HEK293 (cell line): ENCODE results near the gene GRK2.

Experiments
- AEBP2 ChIP-seq: fragments of 450-650 bp; formaldehyde crosslinking; IDR thresholded peaks from 2 replicates; pipeline ENCODE4 v1.5.1; 2016; ENCODE audit warnings: missing biosample characterization, missing genetic modification characterization, borderline replicate concordance
- ATF2 ChIP-seq: fragments of 450-650 bp; formaldehyde crosslinking; IDR thresholded peaks from 2 replicates; pipeline ENCODE4 v1.5.1; 2016; ENCODE audit warnings: missing biosample characterization, missing genetic modification characterization, low read depth
- BCL11A ChIP-seq: fragments of 450-650 bp; formaldehyde crosslinking; IDR thresholded peaks from 2 replicates; pipeline ENCODE4 v1.5.1; 2016; ENCODE audit warnings: low read depth, missing biosample characterization, missing genetic modification characterization
- BCL11B ChIP-seq: fragments of 450-650 bp; formaldehyde crosslinking; IDR thresholded peaks from 2 replicates; pipeline ENCODE4 v1.5.1; 2016; ENCODE audit warnings: low read depth, missing biosample characterization, missing genetic modification characterization
- HOXD13 ChIP-seq: sonication (generic); formaldehyde crosslinking; IDR thresholded peaks from 2 replicates; pipeline ENCODE4 v1.8.0; 2022; ENCODE audit warnings: missing genetic modification reagents, borderline replicate concordance
- KLF9 ChIP-seq: fragments of 450-650 bp; formaldehyde crosslinking; IDR thresholded peaks from 2 replicates; pipeline ENCODE4 v1.5.1; 2016; ENCODE audit warnings: missing biosample characterization, missing genetic modification characterization, low read depth
- SP7 ChIP-seq: fragments of 450-650 bp; formaldehyde crosslinking; IDR thresholded peaks from 2 replicates; pipeline ENCODE4 v1.5.1; 2016; ENCODE audit warnings: missing biosample characterization, missing genetic modification characterization
- ZBTB1 ChIP-seq: fragments of 450-650 bp; formaldehyde crosslinking; IDR thresholded peaks from 2 replicates; pipeline ENCODE4 v1.5.1; 2016; ENCODE audit warnings: missing biosample characterization, missing genetic modification characterization
- ZBTB20 ChIP-seq: fragments of 450-650 bp; formaldehyde crosslinking; IDR thresholded peaks from 2 replicates; pipeline ENCODE4 v1.5.1; 2016; ENCODE audit warnings: missing biosample characterization, missing genetic modification characterization
- ZBTB8A ChIP-seq: fragments of 450-650 bp; formaldehyde crosslinking; IDR thresholded peaks from 2 replicates; pipeline ENCODE4 v1.5.1; 2016; ENCODE audit warnings: missing biosample characterization, missing genetic modification characterization
- ZFHX2 ChIP-seq: fragments of 450-650 bp; formaldehyde crosslinking; conservative IDR thresholded peaks from 2 replicates; pipeline ENCODE4 v1.5.1; 2016; ENCODE audit warnings: missing biosample characterization, missing genetic modification characterization
- ZFP41 ChIP-seq: fragments of 450-650 bp; formaldehyde crosslinking; IDR thresholded peaks from 2 replicates; pipeline ENCODE4 v1.5.1; 2016; ENCODE audit warnings: missing biosample characterization, missing genetic modification characterization, borderline replicate concordance
- ZNF112 ChIP-seq: fragments of 450-650 bp; formaldehyde crosslinking; IDR thresholded peaks from 2 replicates; pipeline ENCODE4 v1.5.0; 2017; ENCODE audit warnings: missing biosample characterization, missing genetic modification characterization
- ZNF146 ChIP-seq: fragments of 450-650 bp; formaldehyde crosslinking; IDR thresholded peaks from 2 replicates; pipeline ENCODE4 v1.5.1; 2016; ENCODE audit warnings: missing biosample characterization, missing genetic modification characterization
- ZNF157 ChIP-seq: fragments of 450-650 bp; formaldehyde crosslinking; IDR thresholded peaks from 2 replicates; pipeline ENCODE4 v1.5.1; 2016; ENCODE audit warnings: missing biosample characterization, missing genetic modification characterization
- ZNF202 ChIP-seq: fragments of 450-650 bp; formaldehyde crosslinking; IDR thresholded peaks from 2 replicates; pipeline ENCODE4 v1.5.1; 2016; ENCODE audit warnings: missing biosample characterization, missing genetic modification characterization, borderline replicate concordance
- ZNF248 ChIP-seq: fragments of 450-650 bp; formaldehyde crosslinking; IDR thresholded peaks from 2 replicates; pipeline ENCODE4 v1.5.1; 2017; ENCODE audit warnings: missing biosample characterization, missing genetic modification characterization
- ZNF266 ChIP-seq: fragments of 450-650 bp; formaldehyde crosslinking; IDR thresholded peaks from 2 replicates; pipeline ENCODE4 v1.5.1; 2016; ENCODE audit warnings: missing biosample characterization, missing genetic modification characterization, low read depth
- ZNF366 ChIP-seq: fragments of 450-650 bp; formaldehyde crosslinking; conservative IDR thresholded peaks from 2 replicates; pipeline ENCODE4 v1.5.1; 2016; ENCODE audit warnings: missing biosample characterization, missing genetic modification characterization
- ZNF394 ChIP-seq: fragments of 450-650 bp; formaldehyde crosslinking; IDR thresholded peaks from 2 replicates; pipeline ENCODE4 v1.5.1; 2016; ENCODE audit warnings: missing biosample characterization, missing genetic modification characterization, mild to moderate bottlenecking, moderate library complexity, borderline replicate concordance
- ZNF473 ChIP-seq: fragments of 450-650 bp; formaldehyde crosslinking; IDR thresholded peaks from 2 replicates; pipeline ENCODE4 v1.5.1; 2017; ENCODE audit warnings: missing biosample characterization, missing genetic modification characterization
- ZNF48 ChIP-seq: fragments of 450-650 bp; formaldehyde crosslinking; IDR thresholded peaks from 2 replicates; pipeline ENCODE4 v1.5.1; 2016; ENCODE audit warnings: missing biosample characterization, missing genetic modification characterization
- ZNF514 ChIP-seq: fragments of 450-650 bp; formaldehyde crosslinking; IDR thresholded peaks from 2 replicates; pipeline ENCODE4 v1.5.1; 2016; ENCODE audit warnings: missing biosample characterization, missing genetic modification characterization
- ZNF548 ChIP-seq: fragments of 450-650 bp; formaldehyde crosslinking; IDR thresholded peaks from 2 replicates; pipeline ENCODE4 v1.5.1; 2016; ENCODE audit warnings: missing biosample characterization, missing genetic modification characterization
- ZNF549 ChIP-seq: fragments of 450-650 bp; IDR thresholded peaks from 2 replicates; pipeline ENCODE4 v1.5.1; 2018; ENCODE audit warnings: missing biosample characterization, missing genetic modification characterization, mild to moderate bottlenecking, inconsistent platforms, moderate library complexity
- ZNF558 ChIP-seq: fragments of 450-650 bp; formaldehyde crosslinking; IDR thresholded peaks from 2 replicates; pipeline ENCODE4 v1.5.1; 2016; ENCODE audit warnings: missing biosample characterization, missing genetic modification characterization
- ZNF560 ChIP-seq: fragments of 450-650 bp; formaldehyde crosslinking; IDR thresholded peaks from 2 replicates; pipeline ENCODE4 v1.5.1; 2017; ENCODE audit warnings: missing biosample characterization, missing genetic modification characterization, borderline replicate concordance
- ZNF571 ChIP-seq: fragments of 450-650 bp; formaldehyde crosslinking; IDR thresholded peaks from 2 replicates; pipeline ENCODE4 v1.5.0; 2017; ENCODE audit warnings: missing biosample characterization, missing genetic modification characterization
- ZNF600 ChIP-seq: fragments of 450-650 bp; formaldehyde crosslinking; IDR thresholded peaks from 2 replicates; pipeline ENCODE4 v1.5.1; 2016; ENCODE audit warnings: missing biosample characterization, missing genetic modification characterization
- ZNF654 ChIP-seq: fragments of 450-650 bp; formaldehyde crosslinking; IDR thresholded peaks from 2 replicates; pipeline ENCODE4 v1.5.1; 2016; ENCODE audit warnings: low read depth, missing biosample characterization, missing genetic modification characterization
- ZNF701 ChIP-seq: fragments of 450-650 bp; formaldehyde crosslinking; IDR thresholded peaks from 2 replicates; pipeline ENCODE4 v1.5.1; 2016; ENCODE audit warnings: missing biosample characterization, missing genetic modification characterization
- ZNF777 ChIP-seq: fragments of 450-650 bp; formaldehyde crosslinking; IDR thresholded peaks from 2 replicates; pipeline ENCODE4 v1.5.1; 2017; ENCODE audit warnings: missing biosample characterization, missing genetic modification characterization, borderline replicate concordance
- ZNF792 ChIP-seq: fragments of 450-650 bp; formaldehyde crosslinking; IDR thresholded peaks from 2 replicates; pipeline ENCODE4 v1.5.1; 2016; ENCODE audit warnings: missing biosample characterization, missing genetic modification characterization
- TF ChIP-seq, protein P1 (sequence below): fragments of 450-650 bp; formaldehyde crosslinking; IDR thresholded peaks from 2 replicates; pipeline ENCODE4 v1.5.1; 2016; ENCODE audit warnings: missing biosample characterization, missing genetic modification characterization
- TF ChIP-seq, protein P2 (sequence below): fragments of 450-650 bp; formaldehyde crosslinking; IDR thresholded peaks from 2 replicates; pipeline ENCODE4 v1.5.1; 2017; ENCODE audit warnings: missing biosample characterization, missing genetic modification characterization
- TF ChIP-seq, protein P3 (sequence below): fragments of 450-650 bp; formaldehyde crosslinking; IDR thresholded peaks from 2 replicates; pipeline ENCODE4 v1.5.1; 2017; ENCODE audit warnings: missing biosample characterization, missing genetic modification characterization

GRK2 gene

DNA sequence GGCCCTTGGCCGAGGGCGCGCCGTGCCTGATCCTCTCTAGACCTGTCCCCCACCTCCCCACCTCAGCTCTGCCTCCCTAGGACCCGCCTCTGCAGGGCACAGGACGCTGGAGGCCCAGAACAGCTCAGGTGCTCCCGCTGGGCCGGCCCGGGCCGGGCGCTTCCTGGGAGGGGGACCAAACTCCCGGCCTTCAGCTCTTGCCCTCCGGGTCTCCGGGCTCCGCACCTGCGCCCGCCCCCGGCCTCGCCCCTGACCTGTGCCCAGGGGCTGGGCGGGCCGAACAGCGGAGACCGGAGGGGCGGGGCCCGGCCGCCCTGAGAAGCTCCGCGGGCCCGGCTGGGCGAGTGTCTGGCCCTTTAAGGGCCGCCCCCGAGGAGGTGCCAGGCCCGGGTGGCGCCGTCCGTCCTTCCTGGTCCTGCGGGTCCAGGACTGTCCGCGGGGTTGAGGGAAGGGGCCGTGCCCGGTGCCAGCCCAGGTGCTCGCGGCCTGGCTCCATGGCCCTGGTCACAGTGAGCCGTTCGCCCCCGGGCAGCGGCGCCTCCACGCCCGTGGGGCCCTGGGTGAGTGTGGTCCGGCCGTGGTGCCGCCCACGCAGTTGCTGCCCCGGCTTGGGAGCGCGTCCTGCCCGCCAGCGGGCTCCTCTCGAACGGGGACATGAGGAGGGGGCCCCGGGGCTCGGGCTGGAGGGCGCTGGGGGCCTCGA lies 37.0 kb downstream of the GRK2 start, which contains the start of gene SSH3 (continued):
- no peak for TF ChIP-seq HOXD13 (CRISPR knock-in tag)
- TF ChIP-seq ATF2 (tag by site-specific recombination): no peak
- TF ChIP-seq ZNF146 (tag by site-specific recombination): no peak
- TF ChIP-seq ZNF571 (tag by site-specific recombination): no peak
- TF ChIP-seq ZNF600 (tag by site-specific recombination): no peak
- no peak for TF ChIP-seq BCL11A (tag by site-specific recombination)
- no peak for TF ChIP-seq BCL11B (tag by site-specific recombination)
- no peak for TF ChIP-seq ZNF548 (tag by site-specific recombination)
- TF ChIP-seq ZNF366 (tag by site-specific recombination): no peak
- no peak for TF ChIP-seq ZNF473 (tag by site-specific recombination)
- TF ChIP-seq ZNF701 (tag by site-specific recombination): no peak
- TF ChIP-seq ZNF514 (tag by site-specific recombination): no peak
- no peak for TF ChIP-seq ZNF394 (tag by site-specific recombination)
- no peak for TF ChIP-seq ZFP41 (tag by site-specific recombination)
- TF ChIP-seq ZNF248: no peak
- TF ChIP-seq ZNF202: no peak
- no peak for TF ChIP-seq ZNF560 (tag by site-specific recombination)
- peak; percentile 80 for TF ChIP-seq ZFHX2 (tag by site-specific recombination)
- peak; percentile 93 for TF ChIP-seq ZBTB20 (tag by site-specific recombination)
- peak; percentile 54 for TF ChIP-seq KLF9 (tag by site-specific recombination)
- TF ChIP-seq ZNF549: no peak
- TF ChIP-seq SP7 (tag by site-specific recombination): no peak
- TF ChIP-seq AEBP2: no peak
- TF ChIP-seq ZBTB8A (tag by site-specific recombination): peak; percentile 65
- TF ChIP-seq ZNF112 (tag by site-specific recombination): no peak
- TF ChIP-seq ZNF558: no peak
- TF ChIP-seq ZNF266 (tag by site-specific recombination): no peak
- TF ChIP-seq, protein P1, sequence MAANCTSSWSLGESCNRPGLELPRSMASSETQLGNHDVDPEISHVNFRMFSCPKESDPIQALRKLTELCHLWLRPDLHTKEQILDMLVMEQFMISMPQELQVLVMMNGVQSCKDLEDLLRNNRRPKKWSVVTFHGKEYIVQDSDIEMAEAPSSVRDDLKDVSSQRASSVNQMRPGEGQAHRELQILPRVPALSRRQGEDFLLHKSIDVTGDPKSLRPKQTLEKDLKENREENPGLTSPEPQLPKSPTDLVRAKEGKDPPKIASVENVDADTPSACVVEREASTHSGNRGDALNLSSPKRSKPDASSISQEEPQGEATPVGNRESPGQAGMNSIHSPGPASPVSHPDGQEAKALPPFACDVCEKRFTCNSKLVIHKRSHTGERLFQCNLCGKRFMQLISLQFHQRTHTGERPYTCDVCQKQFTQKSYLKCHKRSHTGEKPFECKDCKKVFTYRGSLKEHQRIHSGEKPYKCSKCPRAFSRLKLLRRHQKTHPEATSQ: no peak
- TF ChIP-seq ZNF157 (tag by site-specific recombination): no peak
- TF ChIP-seq ZNF792 (tag by site-specific recombination): no peak
- TF ChIP-seq, protein P2, sequence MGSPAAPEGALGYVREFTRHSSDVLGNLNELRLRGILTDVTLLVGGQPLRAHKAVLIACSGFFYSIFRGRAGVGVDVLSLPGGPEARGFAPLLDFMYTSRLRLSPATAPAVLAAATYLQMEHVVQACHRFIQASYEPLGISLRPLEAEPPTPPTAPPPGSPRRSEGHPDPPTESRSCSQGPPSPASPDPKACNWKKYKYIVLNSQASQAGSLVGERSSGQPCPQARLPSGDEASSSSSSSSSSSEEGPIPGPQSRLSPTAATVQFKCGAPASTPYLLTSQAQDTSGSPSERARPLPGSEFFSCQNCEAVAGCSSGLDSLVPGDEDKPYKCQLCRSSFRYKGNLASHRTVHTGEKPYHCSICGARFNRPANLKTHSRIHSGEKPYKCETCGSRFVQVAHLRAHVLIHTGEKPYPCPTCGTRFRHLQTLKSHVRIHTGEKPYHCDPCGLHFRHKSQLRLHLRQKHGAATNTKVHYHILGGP: no peak
- no peak for TF ChIP-seq ZNF654
- TF ChIP-seq ZNF48: no peak
- TF ChIP-seq ZNF777 (tag by site-specific recombination): no peak
- TF ChIP-seq, protein P3, sequence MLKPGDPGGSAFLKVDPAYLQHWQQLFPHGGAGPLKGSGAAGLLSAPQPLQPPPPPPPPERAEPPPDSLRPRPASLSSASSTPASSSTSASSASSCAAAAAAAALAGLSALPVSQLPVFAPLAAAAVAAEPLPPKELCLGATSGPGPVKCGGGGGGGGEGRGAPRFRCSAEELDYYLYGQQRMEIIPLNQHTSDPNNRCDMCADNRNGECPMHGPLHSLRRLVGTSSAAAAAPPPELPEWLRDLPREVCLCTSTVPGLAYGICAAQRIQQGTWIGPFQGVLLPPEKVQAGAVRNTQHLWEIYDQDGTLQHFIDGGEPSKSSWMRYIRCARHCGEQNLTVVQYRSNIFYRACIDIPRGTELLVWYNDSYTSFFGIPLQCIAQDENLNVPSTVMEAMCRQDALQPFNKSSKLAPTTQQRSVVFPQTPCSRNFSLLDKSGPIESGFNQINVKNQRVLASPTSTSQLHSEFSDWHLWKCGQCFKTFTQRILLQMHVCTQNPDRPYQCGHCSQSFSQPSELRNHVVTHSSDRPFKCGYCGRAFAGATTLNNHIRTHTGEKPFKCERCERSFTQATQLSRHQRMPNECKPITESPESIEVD (tag by site-specific recombination): no peak
- TF ChIP-seq ZBTB1 (tag by site-specific recombination): no peak
